ENCODE measurements around the gene ADAMTS1. TPM values are rescaled to one million over a fixed set of nuclear protein-coding genes. Genes with fewer than 3 reads are reported as not detected.

ADAMTS1 gene
- total RNA-seq, 2 donors from 2014 or later = 65.9 to 89.7 TPM

DNA sequence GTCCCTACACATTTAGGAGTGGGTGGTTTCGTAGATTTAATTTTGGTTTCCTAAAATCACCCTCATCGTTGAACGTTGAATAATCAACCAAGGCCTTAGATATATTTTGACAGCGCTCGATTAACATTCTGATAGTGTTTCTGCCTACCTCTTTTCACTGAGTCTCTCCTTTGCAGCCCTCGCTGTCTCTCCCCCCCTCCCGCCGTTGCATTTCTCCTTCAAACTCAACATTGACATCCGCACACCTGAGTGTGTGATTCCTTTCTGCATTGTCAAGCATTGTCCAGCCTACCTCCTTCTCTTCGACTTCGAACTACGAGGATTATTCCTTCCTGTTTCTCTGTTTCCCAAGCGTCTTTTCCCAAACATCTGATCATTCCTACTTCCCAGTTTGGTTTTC, 1.8 kb upstream of the ADAMTS1 start:
- Histone ChIP-seq H3K4me3 (peak overlapping the region; percentile 72 to 82), H3K4me1 (peaks cover 0 to 18% of the 10 kb centered on the region in 2 donors), H3K36me3 (peaks cover 21% of the 10 kb centered on the region), H3K27me3 (no peaks in the 10 kb centered on the region), H3K9me3 (no peaks in the 10 kb centered on the region), H3K27ac (peak overlapping the region; percentile 92 to 99)
- TF ChIP-seq CTCF (IDR thresholded peaks at IDR 0.05) = no peak
- no peak for DNase-seq (ENCODE audit: low spot score)

GRCh38 chr21:26846036-26846931, 1.1 kb upstream of the ADAMTS1 start:
- Histone ChIP-seq H3K36me3 (peaks cover 28% of the 10 kb centered on the region), H3K4me1 (peaks cover 0 to 25% of the 10 kb centered on the region in 2 donors), H3K9me3 (no peaks in the 10 kb centered on the region), H3K27me3 (no peaks in the 10 kb centered on the region), H3K4me3 (peak overlapping the region; percentile 72 to 82), H3K27ac (peak overlapping the region; percentile 92 to 99)
- DNase-seq (ENCODE audit: low spot score) = peak; percentile 92
- TF ChIP-seq CTCF (IDR thresholded peaks at IDR 0.05) = no peak

DNA sequence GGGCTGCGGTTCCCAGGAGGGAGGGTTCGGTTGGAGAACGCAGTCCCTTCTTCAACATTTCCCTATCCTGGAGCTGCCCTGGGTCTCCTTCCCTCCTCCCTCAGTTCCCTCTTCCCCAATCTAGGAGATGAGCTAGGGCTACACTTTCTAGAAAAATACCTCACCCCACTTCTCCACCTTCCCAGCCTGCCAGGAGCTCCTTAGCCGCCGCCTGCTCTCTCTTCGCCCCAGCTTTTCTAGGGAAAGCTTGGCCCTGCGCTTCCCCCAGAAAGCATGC, 488 bp upstream of the ADAMTS1 start:
- no peak for TF ChIP-seq CTCF (IDR thresholded peaks at IDR 0.05)
- H3K4me1 ChIP-seq = peaks cover 0 to 31% of the 10 kb centered on the region in 2 donors
- no peaks in the 10 kb centered on the region for H3K27me3 ChIP-seq

DNA sequence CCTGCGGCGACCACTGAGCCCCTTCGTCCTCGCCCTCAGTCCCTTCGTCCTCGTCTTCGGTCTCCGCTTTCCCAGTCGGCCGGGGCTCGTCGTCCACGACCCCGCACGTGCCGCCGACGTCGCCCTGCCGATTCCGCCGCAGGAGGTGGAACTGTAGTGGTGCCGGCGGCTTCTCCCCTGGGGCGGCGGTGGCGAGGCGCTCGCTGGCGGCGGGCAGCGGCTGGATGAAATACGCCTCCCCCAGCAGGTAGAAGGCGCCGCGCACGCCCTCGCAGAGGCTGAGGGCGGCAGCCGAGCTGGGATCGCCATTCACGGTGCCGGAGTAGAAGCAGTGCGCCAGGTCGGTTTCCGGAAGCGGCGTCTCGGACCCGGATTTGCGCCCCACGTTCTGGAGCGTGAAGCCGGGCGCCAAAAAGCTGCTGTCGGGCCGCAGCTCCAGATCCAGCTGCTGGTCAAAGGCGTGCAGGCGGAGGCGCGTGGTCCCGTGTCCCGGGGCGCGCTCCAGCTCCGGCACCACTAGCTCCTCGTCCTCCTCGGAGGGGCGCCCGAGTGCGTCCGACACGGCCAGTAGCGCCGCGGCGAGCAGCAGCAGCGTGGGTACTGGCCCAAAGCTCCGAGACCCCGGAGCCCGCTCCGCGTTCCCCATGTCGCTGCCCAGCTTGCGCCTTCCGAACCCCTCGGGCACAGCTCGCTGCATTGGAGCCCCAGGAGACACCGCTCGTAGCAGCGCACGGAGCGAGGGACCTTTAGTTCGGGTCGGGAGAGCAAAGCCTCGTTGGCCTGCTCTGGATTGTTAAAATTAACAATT, 747 bp downstream of the ADAMTS1 start:
- DNase-seq (ENCODE audit: low spot score) = no peak
- peaks cover 46% of the 10 kb centered on the region for H3K36me3 ChIP-seq
- no peaks in the 10 kb centered on the region for H3K9me3 ChIP-seq
- H3K4me3 ChIP-seq = peak overlapping the region; percentile 72 to 82
- no peak for TF ChIP-seq CTCF (IDR thresholded peaks at IDR 0.05)
- H3K4me1 ChIP-seq = peaks cover 0 to 39% of the 10 kb centered on the region in 2 donors
- H3K27ac ChIP-seq = peak overlapping the region; percentile 92 to 99
- no peaks in the 10 kb centered on the region for H3K27me3 ChIP-seq

More for the DNA sequence above, 488 bp upstream of the ADAMTS1 start:
- Histone ChIP-seq H3K9me3 (no peaks in the 10 kb centered on the region), H3K4me3 (peak overlapping the region; percentile 72 to 82), H3K27ac (peak overlapping the region; percentile 92 to 99), H3K36me3 (peaks cover 34% of the 10 kb centered on the region)
- DNase-seq (ENCODE audit: low spot score) = no peak

GRCh38 chr21:26843933-26844257, 1.3 kb downstream of the ADAMTS1 start:
- no peak for DNase-seq (ENCODE audit: low spot score)
- peaks cover 52% of the 10 kb centered on the region for H3K36me3 ChIP-seq
- no peak for TF ChIP-seq CTCF (IDR thresholded peaks at IDR 0.05)
- no peaks in the 10 kb centered on the region for H3K27me3 ChIP-seq
- H3K9me3 ChIP-seq = no peaks in the 10 kb centered on the region
- peak overlapping the region; percentile 72 to 82 for H3K4me3 ChIP-seq
- H3K27ac ChIP-seq = peak overlapping the region; percentile 92 to 99
- peaks cover 0 to 41% of the 10 kb centered on the region in 2 donors for H3K4me1 ChIP-seq
